ENCODE results near the gene TRAF7.
A peak's percentile ranks its signal among the peaks of the same experiment; 100 is the strongest.

Gene TRAF7

DNA sequence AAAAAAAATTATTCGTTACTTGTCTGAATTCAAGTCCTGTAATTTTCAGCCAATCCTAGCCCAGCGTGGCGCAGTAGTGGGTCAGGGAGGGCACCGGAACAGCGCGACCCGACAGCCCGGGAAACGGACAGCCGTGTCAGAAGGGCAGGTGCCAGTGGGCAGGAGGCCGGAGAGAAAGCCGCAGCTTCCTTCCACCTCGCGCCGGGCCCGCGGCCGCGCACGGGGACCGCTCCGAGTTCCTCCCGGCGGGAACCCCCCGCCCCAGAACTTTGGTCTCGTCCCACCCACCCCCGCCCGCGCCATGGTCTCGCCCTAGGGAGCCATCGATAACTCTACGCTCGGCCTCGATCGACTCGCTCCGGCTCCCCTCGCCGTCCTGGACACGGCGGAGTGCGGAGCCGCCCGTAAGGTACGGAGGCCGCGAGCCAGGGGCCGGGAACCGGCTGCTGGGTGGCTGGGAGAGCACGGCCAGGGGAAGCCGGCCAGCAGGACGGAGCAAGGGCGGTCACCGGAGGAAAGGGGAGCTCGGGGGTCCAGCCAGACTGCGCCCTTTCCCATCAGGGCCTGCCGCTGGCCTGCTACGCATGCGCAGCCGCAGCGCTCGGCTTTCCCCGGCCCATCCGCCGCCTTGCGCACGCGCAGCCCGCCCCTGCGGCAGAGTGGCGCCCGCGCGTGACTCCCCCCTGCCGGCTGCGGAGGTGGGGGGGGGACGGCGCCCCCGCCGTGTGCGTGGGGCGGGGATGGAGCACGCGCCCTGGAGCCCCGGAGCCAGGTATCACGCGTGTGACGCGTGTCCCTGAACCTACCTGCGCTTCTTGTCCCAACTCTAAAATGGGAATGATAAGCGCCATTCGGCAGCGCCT lies 49.8 kb downstream of the TRAF7 start, which contains the start of gene MLST8:
MLST8 (plus strand) TSS at position 351 of the 863 bp plus-strand sequence. CDS start 632 bp downstream, outside the sequence.
- peak; percentile 86 for DNase-seq

GRCh38 chr16:2205967-2206313 lies 50.4 kb downstream of the TRAF7 start:
- no peak for DNase-seq

GRCh38 chr16:2206420-2206779 lies 50.8 kb downstream of the TRAF7 start:
- DNase-seq, result no peak

DNA sequence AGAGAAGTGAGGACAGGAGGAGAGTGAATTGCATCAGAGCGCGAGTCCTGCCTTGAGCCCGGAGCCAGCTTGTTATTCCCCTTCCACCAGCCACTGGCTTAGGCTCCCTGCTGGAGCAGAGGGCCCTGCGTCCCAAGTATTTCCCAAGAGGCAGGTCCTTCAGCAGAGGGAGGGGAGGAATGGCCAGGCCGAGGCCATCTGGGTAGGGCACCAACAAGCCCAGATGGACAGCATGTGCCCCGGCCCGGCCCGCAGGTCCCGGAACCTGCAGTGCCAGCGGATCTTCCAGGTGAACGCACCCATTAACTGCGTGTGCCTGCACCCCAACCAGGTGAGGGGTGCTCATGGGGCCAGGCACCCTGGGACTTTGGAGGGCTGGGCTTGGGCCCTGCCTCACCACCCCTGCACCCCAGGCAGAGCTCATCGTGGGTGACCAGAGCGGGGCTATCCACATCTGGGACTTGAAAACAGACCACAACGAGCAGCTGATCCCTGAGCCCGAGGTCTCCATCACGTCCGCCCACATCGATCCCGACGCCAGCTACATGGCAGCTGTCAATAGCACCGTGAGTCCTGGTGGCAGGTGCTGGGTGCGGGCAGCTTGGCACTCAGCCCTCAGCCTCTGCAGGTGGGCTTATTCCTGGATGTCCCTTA lies 51.3 kb downstream of the TRAF7 start:
- no peak for DNase-seq

DNA sequence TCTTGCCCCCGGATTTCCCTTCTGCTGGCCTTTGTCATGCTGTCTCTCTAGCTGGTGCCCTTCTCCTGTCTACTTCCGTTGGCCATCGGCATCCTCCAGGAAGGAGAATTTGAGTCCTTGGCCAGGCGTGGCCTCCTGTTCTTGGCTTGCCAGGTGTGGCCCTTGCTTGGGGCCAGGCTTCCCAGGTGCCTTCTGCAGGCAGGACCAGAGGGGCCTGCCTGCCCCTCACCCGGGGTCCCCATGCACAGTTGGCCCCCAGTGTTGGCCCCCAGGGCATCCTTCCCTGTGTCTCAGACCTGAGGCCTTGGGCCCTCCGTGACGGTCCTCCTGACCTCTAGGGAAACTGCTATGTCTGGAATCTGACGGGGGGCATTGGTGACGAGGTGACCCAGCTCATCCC lies 52.3 kb downstream of the TRAF7 start:
- DNase-seq, result no peak

- no peak for DNase-seq
Observed at GRCh38 chr16:2208308-2208707, 52.7 kb downstream of the TRAF7 start.

DNA sequence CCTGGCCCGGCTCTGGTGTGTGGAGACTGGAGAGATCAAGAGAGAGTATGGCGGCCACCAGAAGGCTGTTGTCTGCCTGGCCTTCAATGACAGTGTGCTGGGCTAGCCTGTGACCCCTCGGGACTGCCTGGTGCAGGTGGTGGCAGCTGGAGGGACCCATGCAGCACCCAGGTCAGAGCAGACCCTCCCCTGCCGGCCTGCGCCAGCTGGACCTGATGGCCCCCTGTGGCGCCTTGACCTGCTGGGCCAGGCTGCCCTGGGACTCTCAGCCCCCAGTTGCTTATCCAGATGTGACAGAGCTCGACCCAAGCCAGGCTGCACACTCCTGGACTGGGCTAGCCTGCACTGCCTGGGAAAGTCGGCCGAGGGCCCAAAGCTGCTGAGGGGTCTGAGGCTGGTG lies 53.2 kb downstream of the TRAF7 start:
- DNase-seq, result no peak

- DNase-seq, result no peak
Observed at GRCh38 chr16:2209258-2210008, 53.9 kb downstream of the TRAF7 start.

DNA sequence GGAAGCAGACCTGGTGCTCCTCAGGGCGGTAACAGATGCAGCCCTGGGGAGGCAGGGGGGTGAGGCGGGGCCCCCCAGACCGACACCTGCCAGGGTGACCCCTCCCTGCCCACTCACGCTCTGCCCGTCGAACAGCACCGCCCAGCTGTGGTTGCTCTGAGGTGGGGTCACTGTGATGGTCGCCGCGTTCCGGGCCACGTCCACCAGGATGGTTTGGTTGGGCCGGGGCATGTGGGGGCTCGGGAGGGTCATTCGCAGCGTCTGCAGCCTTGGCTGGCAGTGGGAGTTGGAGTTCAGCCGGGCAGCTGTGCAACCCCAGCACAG lies 54.4 kb downstream of the TRAF7 start:
- DNase-seq, result no peak

DNA sequence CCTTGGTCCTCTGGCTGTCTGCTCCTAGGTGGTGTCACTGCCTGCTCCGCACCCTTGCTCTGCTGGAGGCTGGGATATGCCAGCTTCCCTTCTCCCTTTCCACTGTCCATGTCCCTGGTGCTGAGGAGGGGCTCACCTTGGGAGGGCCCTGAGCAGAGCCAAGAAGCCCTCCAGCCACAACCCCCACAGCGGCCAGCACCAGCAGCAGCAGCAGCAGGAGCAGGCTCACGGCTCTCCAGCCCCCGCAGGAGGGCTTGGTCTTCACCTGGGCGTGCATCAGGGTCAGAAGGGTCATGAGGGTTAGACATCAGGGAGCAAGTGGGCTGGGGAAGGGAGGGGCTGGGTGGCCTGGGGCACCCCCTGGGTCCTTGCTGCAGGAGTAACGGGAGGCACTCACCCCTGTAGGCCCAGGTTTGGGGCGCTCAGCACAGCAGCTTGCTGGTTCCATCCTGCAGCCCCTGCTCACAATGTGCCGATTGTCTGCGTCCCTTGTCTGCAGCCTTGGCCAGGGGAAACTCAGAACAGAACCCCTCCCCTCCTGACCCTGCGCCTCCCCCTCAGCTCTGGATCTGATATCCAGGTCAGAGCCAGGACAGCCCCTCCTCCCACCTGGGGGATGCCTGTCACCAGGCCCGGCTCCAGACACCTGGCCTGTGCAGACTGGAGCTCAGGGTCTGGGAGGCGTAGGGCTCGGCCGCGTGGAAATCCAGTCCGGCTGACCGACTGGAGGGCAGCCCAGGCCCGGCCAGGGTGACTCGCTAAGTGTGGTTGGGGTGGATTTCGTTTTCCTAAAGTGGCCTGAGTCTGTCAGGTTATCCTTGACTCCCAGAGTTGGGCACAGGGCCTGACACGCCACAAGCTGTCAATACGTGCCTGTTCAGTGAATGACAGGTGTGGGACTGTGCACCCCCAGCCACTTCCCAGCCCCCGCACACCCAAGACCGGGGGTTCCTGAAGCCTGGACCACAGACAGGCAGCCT lies 55.1 kb downstream of the TRAF7 start, which contains the start of gene BRICD5:
BRICD5 (minus strand) TSS at position 478 of the 980 bp plus-strand sequence; CDS start at position 448, 30 bp downstream.
- DNase-seq, result no peak

DNA sequence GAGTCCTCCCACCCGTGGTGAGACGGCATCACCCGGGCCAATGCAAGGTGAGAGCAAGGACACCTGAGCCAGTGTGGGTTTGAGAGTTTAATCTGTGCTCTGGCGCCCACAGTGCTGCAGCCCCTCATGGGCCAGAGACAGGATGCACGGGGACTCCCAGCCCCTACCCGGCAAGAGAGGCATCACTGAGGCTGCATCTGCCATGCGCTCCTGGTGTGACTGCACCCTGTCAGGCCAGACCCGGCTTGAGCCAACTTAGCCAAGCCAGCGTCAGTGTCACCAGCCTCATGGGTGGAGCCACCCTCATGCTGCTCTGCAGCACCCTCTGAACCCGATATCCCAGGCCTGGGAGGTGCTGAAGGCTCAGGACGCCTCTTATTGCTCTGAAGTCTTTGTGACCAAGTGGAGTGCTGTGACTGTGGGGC lies 56.4 kb downstream of the TRAF7 start:
- no peak for DNase-seq

DNA sequence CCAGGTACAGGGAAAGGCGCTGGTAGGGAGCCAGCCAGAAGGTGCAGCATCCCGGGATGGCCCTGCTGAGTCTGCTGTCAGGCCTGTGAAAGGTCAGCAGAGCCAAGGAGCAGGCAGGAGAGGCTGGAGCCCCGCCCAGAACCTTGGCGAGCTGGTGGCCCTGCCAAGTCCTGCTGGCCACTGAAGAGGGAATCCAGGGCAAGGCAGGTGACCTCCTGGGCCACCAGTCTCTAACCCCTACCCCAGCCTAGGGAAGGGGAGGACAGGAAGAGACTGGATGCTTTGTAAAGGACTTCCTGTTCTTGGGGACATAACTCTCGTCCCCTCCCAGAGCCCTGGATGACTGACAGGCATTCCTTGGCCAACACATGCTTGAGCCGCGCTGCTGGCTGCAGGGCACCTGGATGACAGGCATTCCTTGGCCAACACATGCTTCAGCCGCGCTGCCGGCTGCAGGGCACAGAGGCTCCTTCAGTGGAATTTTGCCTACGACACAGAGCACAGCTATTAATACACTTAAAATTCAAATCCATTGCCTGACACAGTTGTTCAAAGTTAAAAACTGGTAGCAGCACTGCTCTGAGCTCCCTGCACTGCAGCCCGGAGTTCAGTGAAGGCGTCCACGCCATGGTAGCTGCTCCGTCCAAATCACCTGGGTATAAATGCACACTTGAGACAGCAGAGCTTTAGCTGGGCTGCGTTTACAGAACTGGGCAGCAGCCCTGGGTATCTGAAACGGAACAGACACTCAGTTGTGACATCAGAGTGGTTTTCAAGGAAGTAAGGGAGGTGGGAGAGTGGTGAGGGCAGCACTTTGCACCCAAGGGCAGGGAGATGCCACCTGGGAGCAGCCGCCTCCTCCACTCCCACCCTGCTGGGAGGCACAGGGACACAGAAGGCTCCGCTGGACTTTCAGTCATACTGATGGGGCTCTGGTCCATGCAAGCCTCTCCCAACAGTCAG lies 57.1 kb downstream of the TRAF7 start:
- DNase-seq, result no peak

GRCh38 chr16:2213817-2214718 lies 58.5 kb downstream of the TRAF7 start:
- no peak for DNase-seq

DNA sequence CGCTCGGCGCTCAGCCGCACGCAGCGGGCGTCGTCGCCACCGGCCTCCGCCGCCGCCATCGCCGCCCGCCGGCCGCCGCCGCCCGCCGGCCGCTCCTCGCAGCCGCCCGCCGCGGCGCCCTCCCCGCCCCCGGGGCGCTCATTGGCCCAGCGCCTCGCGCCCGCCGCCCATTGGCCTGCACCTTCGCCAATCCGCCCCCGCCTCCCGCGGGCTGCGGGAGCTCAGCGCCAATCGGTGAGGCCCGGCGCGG lies 59.1 kb downstream of the TRAF7 start, which contains the start of gene PGP:
PGP (minus strand) TSS at position 122 of the 250 bp plus-strand sequence; CDS start at position 59, 63 bp downstream.
- DNase-seq, result no peak

DNA sequence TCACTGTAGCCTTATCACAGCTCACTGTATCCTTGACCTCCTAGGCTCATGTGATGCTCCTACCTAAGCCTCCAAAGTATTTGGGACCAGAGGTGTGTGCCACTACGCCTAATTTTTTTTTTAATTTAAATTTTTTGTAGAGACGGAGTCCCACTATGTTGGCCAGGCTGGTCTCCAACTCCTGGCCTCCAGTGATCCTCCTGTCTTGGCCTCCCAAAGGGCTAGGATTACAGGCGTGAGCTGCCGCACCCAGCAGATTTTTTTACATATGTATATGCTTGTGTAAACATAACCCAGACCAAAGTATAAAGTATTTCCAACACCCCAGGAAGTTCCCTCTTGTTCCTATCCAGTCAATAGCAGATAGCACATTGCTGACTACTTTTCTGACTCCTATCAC lies 60.7 kb downstream of the TRAF7 start:
- no peak for DNase-seq

DNA sequence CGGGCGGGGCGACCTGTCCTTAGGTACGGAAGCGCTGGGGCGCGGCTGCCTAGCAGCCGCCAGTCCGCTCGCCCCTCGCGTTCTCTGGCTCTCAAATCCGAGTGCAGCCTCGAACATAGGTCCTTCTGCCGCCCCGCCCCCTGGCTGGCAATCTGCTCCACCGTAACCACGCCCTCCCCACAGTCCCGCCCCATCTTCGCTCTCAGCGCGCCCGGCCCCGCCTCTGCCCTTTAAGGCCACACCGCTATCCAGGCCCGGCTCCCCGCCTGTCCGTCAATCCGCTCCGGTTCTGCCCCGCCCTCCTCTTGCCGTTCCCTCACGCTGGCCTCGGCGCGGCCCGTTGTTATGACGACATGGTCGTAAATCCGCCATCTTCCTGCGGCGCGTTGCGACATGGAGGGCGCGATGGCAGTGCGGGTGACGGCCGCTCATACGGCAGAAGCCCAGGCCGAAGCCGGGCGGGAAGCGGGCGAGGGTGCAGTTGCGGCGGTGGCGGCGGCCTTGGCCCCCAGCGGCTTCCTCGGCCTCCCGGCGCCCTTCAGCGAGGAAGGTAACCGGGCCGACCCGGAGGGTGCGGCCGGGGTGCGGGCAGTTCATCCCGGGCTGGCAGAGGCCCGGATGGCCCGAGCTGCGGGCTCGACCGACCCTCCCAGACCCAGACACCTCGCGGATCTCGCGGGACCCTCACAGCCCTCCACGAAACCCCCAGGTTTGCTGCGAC lies 67.8 kb downstream of the TRAF7 start, which contains the start of gene E4F1:
E4F1 (plus strand) TSS at position 371 of the 721 bp plus-strand sequence; CDS start at position 394, 23 bp downstream.
- DNase-seq, result peak; percentile 99

DNA sequence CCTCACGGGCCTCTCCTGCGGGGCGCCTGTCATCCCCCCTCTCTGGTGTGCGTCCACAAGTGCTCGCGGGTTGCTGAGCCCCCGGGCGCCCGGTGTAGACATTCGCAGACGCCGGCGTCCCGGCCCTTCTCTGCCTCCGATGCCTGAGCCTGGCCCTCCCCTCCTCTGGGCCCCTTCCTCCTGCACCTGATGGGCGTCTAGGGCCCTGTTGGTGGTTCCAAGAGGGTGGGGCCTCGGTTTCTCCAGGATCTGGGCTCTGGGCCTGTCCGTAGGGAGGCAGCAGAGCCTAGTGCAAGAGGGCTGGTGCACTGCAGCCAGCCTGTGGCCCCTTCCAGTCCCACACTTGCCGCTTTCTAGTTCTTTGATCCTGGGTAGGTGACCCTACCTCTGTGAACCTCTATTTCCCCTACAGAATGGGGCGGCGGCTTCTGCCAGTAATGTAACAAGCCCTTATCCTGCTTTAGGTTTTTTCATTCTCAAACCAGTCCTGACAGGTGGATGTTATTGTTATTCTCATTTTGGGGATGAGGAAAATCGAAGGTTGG lies 68.4 kb downstream of the TRAF7 start:
- peak; percentile 34 for DNase-seq

DNA sequence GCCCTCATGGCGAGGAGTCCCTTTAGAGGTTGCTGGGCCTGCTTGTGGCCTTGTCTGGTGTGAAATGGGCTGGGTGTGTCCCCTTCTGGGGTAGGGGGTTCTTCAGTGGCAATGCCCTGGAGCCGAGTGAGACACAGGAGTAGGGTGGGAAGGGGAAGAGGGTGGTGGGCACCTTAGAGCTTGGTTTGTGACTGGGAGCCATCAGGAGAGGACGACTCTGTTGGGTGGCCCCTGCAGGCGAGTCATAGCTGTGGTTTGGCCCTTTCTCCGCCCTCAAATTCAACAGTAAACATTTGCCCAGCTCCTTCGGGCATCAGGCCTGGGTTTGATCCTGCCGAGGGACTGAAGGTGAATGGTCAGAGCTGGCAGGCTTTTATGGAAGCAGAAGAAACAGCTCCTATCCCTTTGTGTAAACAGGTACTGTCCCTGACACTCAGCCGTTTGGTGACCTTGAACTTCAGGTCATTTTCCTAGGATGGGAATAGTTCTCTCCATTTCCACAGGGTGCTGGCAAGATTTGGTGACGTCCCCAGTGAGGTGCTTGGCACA lies 70.7 kb downstream of the TRAF7 start:
- no peak for DNase-seq

DNA sequence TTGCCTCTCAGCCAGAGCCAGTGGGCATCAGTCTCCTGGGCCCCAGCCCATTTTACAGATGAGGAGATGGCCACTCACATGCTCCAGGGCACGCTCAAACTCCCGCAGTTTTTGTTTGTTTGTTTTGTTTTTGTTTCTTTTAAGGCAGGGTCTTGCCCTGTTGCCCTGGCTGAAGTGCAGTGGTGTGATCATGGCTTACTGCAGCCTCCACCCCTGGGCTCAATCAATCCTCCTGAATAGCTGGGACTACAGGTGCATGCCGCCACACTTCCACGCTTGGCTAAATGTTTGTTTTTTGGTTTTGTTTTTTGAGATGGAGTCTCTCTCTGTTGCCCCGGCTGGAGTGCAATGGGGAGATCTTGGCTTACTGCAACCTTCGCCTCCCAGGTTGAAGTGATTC lies 71.3 kb downstream of the TRAF7 start:
- DNase-seq, result no peak

Data from fibroblast of skin of right quadriceps (primary cell).